Type B pancreatic cell (in vitro differentiated cells): ENCODE measurements around the gene RNF183. TPM values are rescaled to one million over a fixed set of nuclear protein-coding genes. Genes with fewer than 3 reads are reported as not detected.
"Not testable (repeated sequence)": the region's sequence is repeated elsewhere in the genome, so short reads cannot be mapped to it uniquely, and the experiment has no call there.

ENCODE experiments used
- DNase-seq: peaks from one replicate; pipeline ENCODE4 v3.0.0; 2021; ENCODE audit warnings: mixed read lengths; ENCODE audit not compliant: unreplicated experiment; ENCODE audit errors: extremely low spot score
- H3K27ac Mint-ChIP-seq: 2 replicates; pipeline ENCODE4 v1.8.0; 2021; ENCODE audit warnings: mild to moderate bottlenecking, mixed read lengths
- H3K27me3 Mint-ChIP-seq: 2 replicates; pipeline ENCODE4 v1.8.0; 2021; ENCODE audit warnings: mixed read lengths
- H3K36me3 Mint-ChIP-seq: 2 replicates; pipeline ENCODE4 v1.8.0; 2021; ENCODE audit warnings: mixed read lengths
- H3K4me1 Mint-ChIP-seq: one replicate; pipeline ENCODE4 v1.8.0; 2021; ENCODE audit warnings: mixed read lengths; ENCODE audit not compliant: unreplicated experiment
- H3K4me3 Mint-ChIP-seq: 2 replicates; pipeline ENCODE4 v1.8.0; 2021; ENCODE audit warnings: mild to moderate bottlenecking, mixed read lengths
- H3K9me3 Mint-ChIP-seq: 2 replicates; pipeline ENCODE4 v1.8.0; 2021; ENCODE audit warnings: mixed read lengths
- CTCF ChIP-seq: fragments of 200-600 bp; sonication (generic); conservative IDR thresholded peaks from 2 replicates; pipeline ENCODE4 v1.5.0; 2021; ENCODE audit warnings: antibody characterized with exemption, mild to moderate bottlenecking
- total RNA-seq: library from RNA; stranded (reverse); gene quantifications from 2 replicates; pipeline ENCODE4 v1.2.1, GENCODE V29; 2021; ENCODE audit warnings: low replicate concordance

RNF183 gene
- total RNA-seq, 1 donor from 2014 or later: 0.77 TPM

GRCh38 chr9:113250807-113251206 is 52.4 kb downstream of the RNF183 start:
- no peak overlapping the region for H3K27ac Mint-ChIP-seq
- no peak overlapping the region for H3K4me3 Mint-ChIP-seq
- H3K27me3 Mint-ChIP-seq: no peaks in the 10 kb centered on the region
- peaks cover 3% of the 10 kb centered on the region for H3K9me3 Mint-ChIP-seq
- no peak for DNase-seq
- H3K4me1 Mint-ChIP-seq: no peaks in the 10 kb centered on the region
- TF ChIP-seq CTCF: no peak
- peaks cover 19% of the 10 kb centered on the region for H3K36me3 Mint-ChIP-seq

- not testable (repeated sequence) for H3K27ac Mint-ChIP-seq, H3K9me3 Mint-ChIP-seq, DNase-seq, H3K4me3 Mint-ChIP-seq, H3K4me1 Mint-ChIP-seq, H3K27me3 Mint-ChIP-seq
- peaks cover 19% of the 10 kb centered on the region for H3K36me3 Mint-ChIP-seq
These were observed 53.5 kb downstream of the RNF183 start for GRCh38 chr9:113249661-113250060.

DNA sequence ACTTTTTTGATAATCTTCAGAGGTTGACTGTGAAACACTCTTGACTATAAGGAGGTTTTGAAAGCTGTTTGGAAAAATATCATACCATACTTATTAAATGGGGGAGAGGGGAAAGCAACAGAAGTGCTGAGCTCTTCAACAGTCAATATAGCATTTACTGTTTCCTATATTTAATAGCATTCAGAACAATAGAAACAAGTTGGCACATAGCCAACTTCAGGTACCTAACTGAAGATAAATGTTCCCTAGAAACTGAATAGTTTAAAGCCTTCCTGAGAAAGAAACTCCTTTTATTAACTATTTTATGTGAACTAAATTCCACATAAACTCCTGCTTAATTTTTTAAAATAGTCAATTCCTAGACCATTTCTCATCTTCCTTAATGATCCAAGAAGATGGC is 55.5 kb downstream of the RNF183 start:
- H3K4me3 Mint-ChIP-seq: no peak overlapping the region
- no peaks in the 10 kb centered on the region for H3K27me3 Mint-ChIP-seq
- H3K36me3 Mint-ChIP-seq: peaks cover 16% of the 10 kb centered on the region
- peaks cover 6% of the 10 kb centered on the region for H3K4me1 Mint-ChIP-seq
- no peak for TF ChIP-seq CTCF
- no peak for DNase-seq
- H3K27ac Mint-ChIP-seq: no peak overlapping the region
- H3K9me3 Mint-ChIP-seq: peaks cover 3% of the 10 kb centered on the region

Other genes with a start within 250 kb of the RNF183 start
- gene ZFP37, start 246.7 kb downstream of the RNF183 start, total RNA-seq: 3.6 and 7.4 TPM in 2 replicates
- gene SLC31A2, start 152.4 kb downstream of the RNF183 start, total RNA-seq: 7.6 and 10.7 TPM in 2 replicates
- 23.8 and 24.6 TPM in 2 replicates for gene FKBP15, start 82.1 kb downstream of the RNF183 start, total RNA-seq
- 31.7 and 45.8 TPM in 2 replicates for gene SLC31A1, start 81.8 kb downstream of the RNF183 start, total RNA-seq
- gene CDC26, start 27.8 kb downstream of the RNF183 start, total RNA-seq: 33.9 and 34.8 TPM in 2 replicates
- 27.2 and 38.0 TPM in 2 replicates for gene PRPF4, start 27.7 kb downstream of the RNF183 start, total RNA-seq
- 5.0 and 6.7 TPM in 2 replicates for gene WDR31, start 36.9 kb upstream of the RNF183 start, total RNA-seq
- 9.0 and 22.6 TPM in 2 replicates for gene BSPRY, start 46.2 kb upstream of the RNF183 start, total RNA-seq
- gene HDHD3, start 73.6 kb upstream of the RNF183 start, total RNA-seq: 33.9 and 53.1 TPM in 2 replicates
- 41.4 and 57.0 TPM in 2 replicates for gene ALAD, start 97.9 kb upstream of the RNF183 start, total RNA-seq
- 43.2 and 54.9 TPM in 2 replicates for gene POLE3, start 107.3 kb upstream of the RNF183 start, total RNA-seq
- 0.80 and 0.88 TPM in 2 replicates for gene C9orf43, start 107.4 kb upstream of the RNF183 start, total RNA-seq
- gene RGS3, start 160.4 kb upstream of the RNF183 start, total RNA-seq: 9.6 and 29.9 TPM in 2 replicates